K562 (cell line): ENCODE measurements around the gene MITD1. TPM values are rescaled to one million over a fixed set of nuclear protein-coding genes. Genes with fewer than 3 reads are reported as not detected.

ENCODE experiments used
- CAMTA2 ChIP-seq: fragments of 250-450 bp; sonication (Bioruptor Pico); conservative IDR thresholded peaks from 2 replicates; pipeline ENCODE4 v1.5.1; 2022
- CXXC5 ChIP-seq: fragments of 250-450 bp; sonication (Bioruptor Pico); IDR thresholded peaks from 2 replicates; pipeline ENCODE4 v1.8.0; 2022; ENCODE audit warnings: inconsistent platforms, mild to moderate bottlenecking, moderate library complexity
- E2F5 ChIP-seq: sonication (generic); formaldehyde crosslinking; IDR thresholded peaks from 2 replicates; pipeline ENCODE4 v1.8.0; 2022; ENCODE audit warnings: mild to moderate bottlenecking, missing genetic modification reagents
- E4F1 ChIP-seq: fragments of 250-450 bp; sonication (Bioruptor Pico); IDR thresholded peaks from 2 replicates; pipeline ENCODE4 v1.5.0; 2021; ENCODE audit warnings: mild to moderate bottlenecking, borderline replicate concordance
- GATAD2A ChIP-seq: fragments of 450-650 bp; IDR thresholded peaks from 2 replicates; pipeline ENCODE4 v1.6.1; 2017
- GTF2B ChIP-seq: IDR thresholded peaks from 2 replicates; pipeline ENCODE4 v1.6.1; 2011; ENCODE audit not compliant: insufficient read length; ENCODE audit errors: extremely low read depth
- MCM3 ChIP-seq: fragments of 450-650 bp; IDR thresholded peaks from 2 replicates; pipeline ENCODE4 v1.6.1; 2016
- MTA3 ChIP-seq: fragments of 450-650 bp; formaldehyde crosslinking; IDR thresholded peaks from 2 replicates; pipeline ENCODE4 v1.6.1; 2017; ENCODE audit warnings: mild to moderate bottlenecking, borderline replicate concordance
- NFE2 ChIP-seq: IDR thresholded peaks from 2 replicates; pipeline ENCODE4 v1.6.1; 2014; ENCODE audit warnings: antibody characterized with exemption, low read depth
- NFIC ChIP-seq: fragments of 450-650 bp; IDR thresholded peaks from 2 replicates; pipeline ENCODE4 v1.6.1; 2017; ENCODE audit warnings: mild to moderate bottlenecking, inconsistent platforms
- SMAD3 ChIP-seq: fragments of 450-650 bp; formaldehyde crosslinking; conservative IDR thresholded peaks from 2 replicates; pipeline ENCODE4 v1.4.0; 2020; ENCODE audit warnings: mild to moderate bottlenecking
- TEAD2 ChIP-seq: fragments of 450-650 bp; IDR thresholded peaks from 2 replicates; pipeline ENCODE4 v1.6.1; 2016; ENCODE audit warnings: missing genetic modification characterization, control low read depth, missing compliant biosample characterization
- ZBTB33 ChIP-seq: sonication (generic); formaldehyde crosslinking; IDR thresholded peaks from 2 replicates; pipeline ENCODE4 v1.8.1; 2023; ENCODE audit warnings: mild to moderate bottlenecking, missing genetic modification reagents
- ZHX1 ChIP-seq: fragments of 150-350 bp; conservative IDR thresholded peaks from 2 replicates; pipeline ENCODE4 v1.6.1; 2014; ENCODE audit warnings: low read length
- ZNF165 ChIP-seq: fragments of 250-450 bp; sonication (Bioruptor Pico); IDR thresholded peaks from 2 replicates; pipeline ENCODE4 v1.4.0; 2020; ENCODE audit warnings: borderline replicate concordance
- ZNF644 ChIP-seq: fragments of 200-800 bp; sonication (Bioruptor generic); IDR thresholded peaks from 2 replicates; pipeline ENCODE4 v1.6.1; 2016; ENCODE audit warnings: low read depth, missing genetic modification characterization, missing compliant biosample characterization
- polyA plus RNA-seq, 8 experiments: library from polyadenylated mRNA; depleted of rRNA in 4 of 8; stranded (reverse) in 5 of 8; unstranded in 3 of 8; fragments of >200 nt; fragmentation: Nextera tagmentation in 2 of 8; fragmentation: Illumina TruSeq in 1 of 8; extraction: Ambion mirVana in 2 of 8; extraction: Trizol in 1 of 8; gene quantifications; 2 replicates each; pipeline versions ENCODE4 v1.2.1 to v1.2.3, GENCODE V29; 2011 to 2014; ENCODE audit warnings: inconsistent platforms in 1 of 8, missing spikeins in 1 of 8
- total RNA-seq, 7 experiments: library from RNA; depleted of rRNA in 6 of 7; stranded (reverse); fragments of >200 nt in 6 of 7; fragmentation: Illumina TruSeq in 2 of 7; extraction: Trizol in 2 of 7; gene quantifications; 2 replicates each; pipeline versions ENCODE4 v1.2.1 to v1.2.3, GENCODE V29; 2011 to 2021; ENCODE audit warnings: low replicate concordance in 1 of 7
- TF ChIP-seq, protein P1 (sequence below): fragments of 450-650 bp; formaldehyde crosslinking; IDR thresholded peaks from 2 replicates; pipeline ENCODE4 v1.4.0; 2020; ENCODE audit warnings: mild to moderate bottlenecking, mixed read lengths

Gene MITD1
- total and polyA plus RNA-seq, 9 of the 15 experiments (the other 6 are each of a cell fraction or from before 2014, with no cell fraction given), result 19.6 to 71.8 (median 43.2) TPM

GRCh38 chr2:99180755-99181623, at the start of gene MITD1, which contains the start of gene MRPL30 (continued):
- TF ChIP-seq, protein P1, sequence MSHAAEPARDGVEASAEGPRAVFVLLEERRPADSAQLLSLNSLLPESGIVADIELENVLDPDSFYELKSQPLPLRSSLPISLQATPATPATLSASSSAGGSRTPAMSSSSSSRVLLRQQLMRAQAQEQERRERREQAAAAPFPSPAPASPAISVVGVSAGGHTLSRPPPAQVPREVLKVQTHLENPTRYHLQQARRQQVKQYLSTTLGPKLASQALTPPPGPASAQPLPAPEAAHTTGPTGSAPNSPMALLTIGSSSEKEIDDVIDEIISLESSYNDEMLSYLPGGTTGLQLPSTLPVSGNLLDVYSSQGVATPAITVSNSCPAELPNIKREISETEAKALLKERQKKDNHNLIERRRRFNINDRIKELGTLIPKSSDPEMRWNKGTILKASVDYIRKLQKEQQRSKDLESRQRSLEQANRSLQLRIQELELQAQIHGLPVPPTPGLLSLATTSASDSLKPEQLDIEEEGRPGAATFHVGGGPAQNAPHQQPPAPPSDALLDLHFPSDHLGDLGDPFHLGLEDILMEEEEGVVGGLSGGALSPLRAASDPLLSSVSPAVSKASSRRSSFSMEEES (CRISPR knock-in tag), result peak; percentile 98
- no peak; the same call in 1 of the 2 replicates for TF ChIP-seq ZNF644 (tag)
- peak; percentile 92; the same call in 1 of the 2 replicates for TF ChIP-seq MTA3
- peak; percentile 73 for TF ChIP-seq GTF2B
- TF ChIP-seq ZHX1, result 0 out of 2 replicates have a peak, but pooled peaks have one; percentile 87
- no peak for TF ChIP-seq SMAD3
- TF ChIP-seq CXXC5, result peak; percentile 68
- TF ChIP-seq MCM3, result no peak
- peak; percentile 67 for TF ChIP-seq NFIC
- TF ChIP-seq CAMTA2 (CRISPR knock-in tag), result no peak
- TF ChIP-seq E4F1, result no peak
- peak; percentile 63; the same call in 1 of the 2 replicates for TF ChIP-seq ZBTB33 (CRISPR knock-in tag)
- no peak for TF ChIP-seq TEAD2 (tag)
- no peak for TF ChIP-seq ZNF165 (CRISPR knock-in tag)
- 0 out of 2 replicates have a peak, but pooled peaks have one; percentile 7 for TF ChIP-seq NFE2
- TF ChIP-seq GATAD2A, result 0 out of 2 replicates have a peak, but pooled peaks have one; percentile 34
- TF ChIP-seq E2F5 (CRISPR knock-in tag), result no peak
